H9 (cell line): ENCODE measurements around the gene ZNF319. TPM values are rescaled to one million over a fixed set of nuclear protein-coding genes. Genes with fewer than 3 reads are reported as not detected.

Experiments used
- DNase-seq: peaks from one replicate; pipeline ENCODE4 v3.0.0-alpha.2; 2017
- H2AFZ ChIP-seq: one replicate; pipeline ENCODE4 v1.6.1; 2013; ENCODE audit warnings: mild to moderate bottlenecking, low read length, control low read depth, moderate library complexity
- H2AK5ac ChIP-seq: 2 replicates; pipeline ENCODE4 v1.6.1; 2013; ENCODE audit warnings: low read length, control low read depth, mixed read lengths; ENCODE audit not compliant: insufficient read length
- H2BK120ac ChIP-seq: one replicate; pipeline ENCODE4 v1.6.1; 2013; ENCODE audit warnings: low read depth, mild to moderate bottlenecking, low read length, control low read depth, inconsistent platforms; ENCODE audit not compliant: poor library complexity, severe bottlenecking
- H2BK12ac ChIP-seq: 2 replicates; pipeline ENCODE4 v1.6.1; 2013; ENCODE audit warnings: low read length, control low read depth, mixed read lengths, low read depth; ENCODE audit not compliant: insufficient read length
- H2BK15ac ChIP-seq: 2 replicates; pipeline ENCODE4 v1.6.1; 2013; ENCODE audit warnings: low read depth, low read length, control low read depth
- H2BK20ac ChIP-seq: one replicate; pipeline ENCODE4 v1.6.1; 2013; ENCODE audit warnings: low read depth, mild to moderate bottlenecking, low read length, control low read depth, inconsistent platforms; ENCODE audit not compliant: poor library complexity, severe bottlenecking
- H2BK5ac ChIP-seq: 2 replicates; pipeline ENCODE4 v1.6.1; 2013; ENCODE audit warnings: low read length, control low read depth, mixed read lengths; ENCODE audit not compliant: insufficient read length
- H3K14ac ChIP-seq: 2 replicates; pipeline ENCODE4 v1.6.1; 2013; ENCODE audit warnings: low read length, control low read depth; ENCODE audit not compliant: insufficient read depth
- H3K18ac ChIP-seq: 2 replicates; pipeline ENCODE4 v1.6.1; 2013; ENCODE audit warnings: low read depth, mild to moderate bottlenecking, mixed read lengths, low read length, control low read depth; ENCODE audit not compliant: insufficient read length
- H3K23ac ChIP-seq: 2 replicates; pipeline ENCODE4 v1.6.1; 2013; ENCODE audit warnings: low read length, control low read depth, mixed read lengths, low read depth; ENCODE audit not compliant: insufficient read length
- H3K23me2 ChIP-seq: 2 replicates; pipeline ENCODE4 v1.6.1; 2013; ENCODE audit warnings: low read depth, mild to moderate bottlenecking, mixed read lengths, low read length, control low read depth; ENCODE audit not compliant: insufficient read length, poor library complexity, severe bottlenecking
- H3K27ac ChIP-seq: 2 replicates; pipeline ENCODE4 v1.5.1; 2013; ENCODE audit warnings: low read length, control low read depth, mixed read lengths, low read depth; ENCODE audit not compliant: insufficient read length
- H3K27me3 ChIP-seq: 2 replicates; pipeline ENCODE4 v1.6.1; 2013; ENCODE audit warnings: low read length, control low read depth, inconsistent platforms; ENCODE audit not compliant: insufficient read depth
- H3K4ac ChIP-seq: 2 replicates; pipeline ENCODE4 v1.6.1; 2013; ENCODE audit warnings: low read depth, mild to moderate bottlenecking, control low read depth, inconsistent platforms, low read length, moderate library complexity
- H3K4me1 ChIP-seq: 2 replicates; pipeline ENCODE4 v1.6.1; 2013; ENCODE audit warnings: low read length, control low read depth, inconsistent platforms; ENCODE audit not compliant: insufficient read depth
- H3K4me2 ChIP-seq: 2 replicates; pipeline ENCODE4 v1.6.1; 2013; ENCODE audit warnings: low read length, control low read depth, mixed read lengths; ENCODE audit not compliant: insufficient read length, insufficient read depth
- H3K56ac ChIP-seq: 2 replicates; pipeline ENCODE4 v1.6.1; 2013; ENCODE audit warnings: low read depth, mild to moderate bottlenecking, mixed read lengths, low read length, control low read depth; ENCODE audit not compliant: insufficient read length
- H3K79me1 ChIP-seq: 2 replicates; pipeline ENCODE4 v1.6.1; 2013; ENCODE audit warnings: low read depth, mild to moderate bottlenecking, moderate library complexity, low read length, control low read depth, inconsistent platforms; ENCODE audit not compliant: insufficient read depth, poor library complexity, severe bottlenecking
- H3K79me2 ChIP-seq: 2 replicates; pipeline ENCODE4 v1.6.1; 2013; ENCODE audit warnings: low read length, control low read depth, inconsistent platforms; ENCODE audit not compliant: insufficient read depth
- H3K9ac ChIP-seq: 2 replicates; pipeline ENCODE4 v1.6.1; 2013; ENCODE audit warnings: low read length, control low read depth, mixed read lengths; ENCODE audit not compliant: insufficient read length; ENCODE audit errors: extremely low read depth
- H3K9me3 ChIP-seq: one replicate; pipeline ENCODE4 v1.6.1; 2013; ENCODE audit warnings: low read depth, low read length, inconsistent platforms; ENCODE audit not compliant: control insufficient read depth
- H3T11ph ChIP-seq: one replicate; pipeline ENCODE4 v1.6.1; 2013; ENCODE audit warnings: mild to moderate bottlenecking, low read length, control low read depth, inconsistent platforms
- H4K20me1 ChIP-seq: one replicate; pipeline ENCODE4 v1.6.1; 2013; ENCODE audit not compliant: control insufficient read depth, insufficient read length, insufficient read depth
- H4K5ac ChIP-seq: 2 replicates; pipeline ENCODE4 v1.6.1; 2013; ENCODE audit warnings: low read depth, mild to moderate bottlenecking, mixed read lengths, low read length, control low read depth; ENCODE audit not compliant: insufficient read length
- H4K8ac ChIP-seq: replicated peaks from 2 replicates; pipeline ENCODE4 v1.6.1; 2013; ENCODE audit warnings: low read length, control low read depth, mixed read lengths, low read depth; ENCODE audit not compliant: insufficient read length
- H4K91ac ChIP-seq: 2 replicates; pipeline ENCODE4 v1.6.1; 2013; ENCODE audit warnings: low read depth, mild to moderate bottlenecking, moderate library complexity, mixed read lengths, low read length, control low read depth; ENCODE audit not compliant: insufficient read length
- H3K27ac Mint-ChIP-seq, 3 experiments: 2 replicates in 2 of 3; 3 replicates in 1 of 3; pipeline ENCODE4 v1.8.0; 2020 to 2021; ENCODE audit warnings: mixed read lengths in 3 of 3, mild to moderate bottlenecking in 1 of 3, moderate library complexity in 1 of 3
- H3K27me3 Mint-ChIP-seq: 2 replicates; pipeline ENCODE4 v1.8.0; 2021; ENCODE audit warnings: low read depth, mild to moderate bottlenecking, moderate library complexity, mixed read lengths
- H3K36me3 Mint-ChIP-seq, 3 experiments: 2 replicates in 2 of 3; 3 replicates in 1 of 3; pipeline ENCODE4 v1.8.0; 2020 to 2021; ENCODE audit warnings: low read depth in 3 of 3, mixed read lengths in 3 of 3; ENCODE audit not compliant: insufficient read depth in 1 of 3
- H3K4me1 Mint-ChIP-seq, 2 experiments: 2 replicates each; pipeline ENCODE4 v1.8.0; 2020; ENCODE audit warnings: mixed read lengths in 2 of 2
- H3K4me3 Mint-ChIP-seq, 2 experiments: 2 replicates in 1 of 2; 3 replicates in 1 of 2; pipeline ENCODE4 v1.8.0; 2020 to 2021; ENCODE audit warnings: mild to moderate bottlenecking in 2 of 2, mixed read lengths in 2 of 2, moderate library complexity in 1 of 2
- H3K9me3 Mint-ChIP-seq, 2 experiments: 2 replicates in 1 of 2; 3 replicates in 1 of 2; pipeline ENCODE4 v1.8.0; 2020; ENCODE audit warnings: mild to moderate bottlenecking in 2 of 2, mixed read lengths in 2 of 2, moderate library complexity in 1 of 2
- WGBS: extraction: QIAGEN DNeasy Blood & Tissue Kit; methylation state at CpG from one replicate; pipeline ENCODE4 v1.1.7; 2013; ENCODE audit warnings: missing lambda C conversion rate, low lambda C conversion rate, mixed read lengths; ENCODE audit not compliant: insufficient read length; ENCODE audit errors: extremely low coverage; 5-methylcytosine and 5-hydroxymethylcytosine counted together
- total RNA-seq: library from RNA; stranded (reverse); gene quantifications from 2 replicates; pipeline ENCODE4 v1.2.1, GENCODE V29; 2021
- TF ChIP-seq, protein P1 (sequence below): fragments of 200-600 bp; sonication (generic); conservative IDR thresholded peaks from 3 replicates; pipeline ENCODE4 v1.8.0; 2021; ENCODE audit warnings: antibody characterized with exemption, mild to moderate bottlenecking

The ZNF319 gene
- total RNA-seq, 1 experiment from 2014 or later, result 5.6 TPM

DNA sequence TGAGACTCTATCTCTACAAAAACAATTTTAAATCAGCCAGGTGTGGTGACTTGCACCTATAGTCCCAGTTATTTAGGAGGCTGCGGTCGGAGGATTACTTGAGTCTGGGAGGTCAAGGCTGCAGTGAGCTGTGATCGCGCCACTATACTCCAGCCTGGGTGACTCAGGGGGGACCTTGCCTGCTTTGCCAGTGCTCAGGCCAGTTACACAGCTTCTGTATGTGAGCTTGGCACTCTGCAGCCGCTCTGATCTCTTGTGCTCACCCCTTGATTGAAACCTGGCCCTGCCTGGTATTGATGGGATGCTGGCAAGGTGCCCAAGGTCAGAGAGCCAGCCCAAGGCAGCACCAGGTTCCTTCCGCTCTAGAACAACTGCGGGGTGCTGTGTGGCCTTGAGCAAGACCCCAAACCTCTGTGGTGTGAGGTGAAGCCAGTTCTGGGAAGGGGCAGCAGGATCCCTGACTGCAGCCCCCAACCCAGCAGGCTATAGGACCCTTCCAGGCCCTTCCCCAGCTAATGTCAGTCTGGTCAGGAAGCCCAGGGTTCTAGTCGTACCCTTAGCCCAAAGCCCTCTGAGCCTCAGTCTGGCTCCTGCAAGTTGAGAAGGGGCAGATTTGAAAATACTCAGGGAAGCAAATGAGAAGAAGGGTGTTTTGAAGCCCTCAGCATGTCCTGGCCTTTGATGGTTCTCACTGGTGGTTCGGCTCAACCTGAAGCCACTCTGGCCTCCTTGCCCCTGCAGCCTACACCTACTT is 44.0 kb upstream of the ZNF319 start:
- H3K4me2 ChIP-seq, result no peak overlapping the region
- TF ChIP-seq, protein P1, sequence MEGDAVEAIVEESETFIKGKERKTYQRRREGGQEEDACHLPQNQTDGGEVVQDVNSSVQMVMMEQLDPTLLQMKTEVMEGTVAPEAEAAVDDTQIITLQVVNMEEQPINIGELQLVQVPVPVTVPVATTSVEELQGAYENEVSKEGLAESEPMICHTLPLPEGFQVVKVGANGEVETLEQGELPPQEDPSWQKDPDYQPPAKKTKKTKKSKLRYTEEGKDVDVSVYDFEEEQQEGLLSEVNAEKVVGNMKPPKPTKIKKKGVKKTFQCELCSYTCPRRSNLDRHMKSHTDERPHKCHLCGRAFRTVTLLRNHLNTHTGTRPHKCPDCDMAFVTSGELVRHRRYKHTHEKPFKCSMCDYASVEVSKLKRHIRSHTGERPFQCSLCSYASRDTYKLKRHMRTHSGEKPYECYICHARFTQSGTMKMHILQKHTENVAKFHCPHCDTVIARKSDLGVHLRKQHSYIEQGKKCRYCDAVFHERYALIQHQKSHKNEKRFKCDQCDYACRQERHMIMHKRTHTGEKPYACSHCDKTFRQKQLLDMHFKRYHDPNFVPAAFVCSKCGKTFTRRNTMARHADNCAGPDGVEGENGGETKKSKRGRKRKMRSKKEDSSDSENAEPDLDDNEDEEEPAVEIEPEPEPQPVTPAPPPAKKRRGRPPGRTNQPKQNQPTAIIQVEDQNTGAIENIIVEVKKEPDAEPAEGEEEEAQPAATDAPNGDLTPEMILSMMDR, result no peak
- no peak overlapping the region for H2BK12ac ChIP-seq
- no peak overlapping the region for H3K18ac ChIP-seq
- no peaks in the 10 kb centered on the region; the same call in 1 of the 2 replicates for H3K4me1 ChIP-seq
- Mint-ChIP-seq H3K4me1 (peaks cover 7 to 24% of the 10 kb centered on the region in 2 experiments), H3K4me3 (no peak overlapping the region), H3K36me3 (peaks cover 11 to 46% (median 31%) of the 10 kb centered on the region in 3 experiments; a peak in 6 of 7 replicates), H3K27ac (no peak overlapping the region), H3K27me3 (no peaks in the 10 kb centered on the region), H3K9me3 (no peaks in the 10 kb centered on the region)
- no peak overlapping the region for H2BK15ac ChIP-seq
- H2AK5ac ChIP-seq, result no peak overlapping the region
- H4K91ac ChIP-seq, result no peak overlapping the region
- DNase-seq, result no peak
- no peak overlapping the region for H3K56ac ChIP-seq
- H2BK5ac ChIP-seq, result no peak overlapping the region
- H4K20me1 ChIP-seq, result no peaks in the 10 kb centered on the region
- no peak overlapping the region for H2AFZ ChIP-seq
- no peaks in the 10 kb centered on the region for H3K27me3 ChIP-seq
- no peak overlapping the region for H2BK20ac ChIP-seq
- no peaks in the 10 kb centered on the region for H3K23me2 ChIP-seq
- no peak overlapping the region for H3T11ph ChIP-seq
- no peak overlapping the region for H4K8ac ChIP-seq
- H3K9ac ChIP-seq, result no peak overlapping the region
- H4K5ac ChIP-seq, result no peak overlapping the region
- H3K23ac ChIP-seq, result no peak overlapping the region
- no peak overlapping the region for H3K27ac ChIP-seq
- no peak overlapping the region for H3K14ac ChIP-seq
- H3K79me1 ChIP-seq, result no peaks in the 10 kb centered on the region
- H3K79me2 ChIP-seq, result no peaks in the 10 kb centered on the region
- WGBS, result no CpG with 5 or more reads among the region's 9 CpGs
- no peaks in the 10 kb centered on the region for H3K9me3 ChIP-seq
- no peak overlapping the region for H2BK120ac ChIP-seq
- no peak overlapping the region for H3K4ac ChIP-seq
